Lower leg skin (tissue), 3 donors: Measurements from ENCODE around the gene STXBP6.

Experiments used
- POLR2A ChIP-seq, 2 donors: fragments of 450-650 bp; IDR thresholded peaks; one replicate each; pipeline ENCODE4 v1.6.1; 2016 to 2017; ENCODE audit warnings: antibody characterized with exemption in 2 of 2, mild to moderate bottlenecking in 1 of 2, moderate library complexity in 1 of 2
- TF ChIP-seq, protein P1 (sequence below), 3 donors: fragments of 450-650 bp; IDR thresholded peaks; one replicate each; pipeline ENCODE4 v1.5.1; 2016; ENCODE audit warnings: antibody characterized with exemption in 3 of 3, mild to moderate bottlenecking in 3 of 3, moderate library complexity in 2 of 3

DNA sequence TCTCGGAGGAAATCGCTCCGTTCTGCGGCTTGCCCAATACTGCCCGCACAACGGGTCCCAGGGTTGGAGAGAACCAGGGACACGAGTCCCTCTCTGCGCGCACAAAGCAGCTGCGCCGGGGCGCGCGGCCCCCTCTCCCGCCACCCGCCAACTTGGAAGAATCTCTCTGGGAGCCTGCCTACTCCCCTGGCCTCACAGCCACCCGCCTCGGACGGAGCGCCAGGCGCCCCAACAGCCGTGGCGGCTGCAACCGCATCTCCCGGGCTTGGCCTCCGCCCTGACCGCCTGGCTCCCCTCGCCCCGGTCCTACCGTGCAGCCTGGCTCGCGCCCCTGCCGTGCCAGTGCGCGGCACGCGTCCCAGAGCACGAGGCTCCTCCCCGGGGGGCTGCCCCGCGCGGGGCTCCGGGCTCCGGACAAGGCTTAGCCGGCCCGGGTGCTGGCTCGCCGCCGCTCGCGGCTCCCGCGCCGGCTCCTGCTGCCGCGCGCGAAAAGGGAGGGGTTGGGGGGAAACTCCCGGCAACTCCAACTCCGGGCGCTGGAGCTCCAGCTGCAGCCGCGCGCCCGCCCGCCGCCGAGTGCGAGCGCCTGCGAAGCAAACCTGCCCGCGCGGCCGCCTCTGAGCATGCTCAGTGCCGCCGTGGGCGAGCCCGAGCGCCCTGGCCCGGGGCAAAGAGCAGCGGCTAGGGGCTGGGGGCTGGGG is at the start of gene STXBP6:
- TF ChIP-seq, protein P1, sequence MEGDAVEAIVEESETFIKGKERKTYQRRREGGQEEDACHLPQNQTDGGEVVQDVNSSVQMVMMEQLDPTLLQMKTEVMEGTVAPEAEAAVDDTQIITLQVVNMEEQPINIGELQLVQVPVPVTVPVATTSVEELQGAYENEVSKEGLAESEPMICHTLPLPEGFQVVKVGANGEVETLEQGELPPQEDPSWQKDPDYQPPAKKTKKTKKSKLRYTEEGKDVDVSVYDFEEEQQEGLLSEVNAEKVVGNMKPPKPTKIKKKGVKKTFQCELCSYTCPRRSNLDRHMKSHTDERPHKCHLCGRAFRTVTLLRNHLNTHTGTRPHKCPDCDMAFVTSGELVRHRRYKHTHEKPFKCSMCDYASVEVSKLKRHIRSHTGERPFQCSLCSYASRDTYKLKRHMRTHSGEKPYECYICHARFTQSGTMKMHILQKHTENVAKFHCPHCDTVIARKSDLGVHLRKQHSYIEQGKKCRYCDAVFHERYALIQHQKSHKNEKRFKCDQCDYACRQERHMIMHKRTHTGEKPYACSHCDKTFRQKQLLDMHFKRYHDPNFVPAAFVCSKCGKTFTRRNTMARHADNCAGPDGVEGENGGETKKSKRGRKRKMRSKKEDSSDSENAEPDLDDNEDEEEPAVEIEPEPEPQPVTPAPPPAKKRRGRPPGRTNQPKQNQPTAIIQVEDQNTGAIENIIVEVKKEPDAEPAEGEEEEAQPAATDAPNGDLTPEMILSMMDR (IDR thresholded peaks at IDR 0.05) = no peak
- no peak for TF ChIP-seq POLR2A (IDR thresholded peaks at IDR 0.05)
